ENCODE data around the gene JARID2.

The JARID2 gene

GRCh38 chr6:15355683-15356099 lies 109.8 kb downstream of the JARID2 start:
- DNase-seq (ENCODE audit: low read depth in 2 of 2): no peak

DNA sequence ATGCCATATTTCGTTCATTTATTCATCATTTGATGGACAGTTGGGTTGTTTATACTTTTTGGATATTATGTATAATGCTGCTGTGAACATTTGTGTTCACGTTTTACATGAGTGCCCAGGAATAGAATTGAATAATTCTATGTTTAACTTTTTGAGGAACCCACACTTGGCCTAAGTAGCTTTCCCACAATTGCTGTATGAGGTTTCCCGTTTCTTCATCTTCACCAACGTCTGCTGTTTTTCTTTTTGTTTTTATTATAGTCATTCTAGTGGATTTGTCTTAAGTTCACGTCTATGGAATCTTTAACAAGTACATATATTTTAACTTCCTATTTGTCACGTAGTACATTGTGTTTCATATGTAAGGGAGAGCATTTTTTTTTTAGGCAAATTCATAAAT lies 110.3 kb downstream of the JARID2 start:
- no peak for DNase-seq (ENCODE audit: low read depth in 2 of 2)

GRCh38 chr6:15356937-15357336 lies 111.1 kb downstream of the JARID2 start:
- no peak for DNase-seq (ENCODE audit: low read depth in 2 of 2)

DNA sequence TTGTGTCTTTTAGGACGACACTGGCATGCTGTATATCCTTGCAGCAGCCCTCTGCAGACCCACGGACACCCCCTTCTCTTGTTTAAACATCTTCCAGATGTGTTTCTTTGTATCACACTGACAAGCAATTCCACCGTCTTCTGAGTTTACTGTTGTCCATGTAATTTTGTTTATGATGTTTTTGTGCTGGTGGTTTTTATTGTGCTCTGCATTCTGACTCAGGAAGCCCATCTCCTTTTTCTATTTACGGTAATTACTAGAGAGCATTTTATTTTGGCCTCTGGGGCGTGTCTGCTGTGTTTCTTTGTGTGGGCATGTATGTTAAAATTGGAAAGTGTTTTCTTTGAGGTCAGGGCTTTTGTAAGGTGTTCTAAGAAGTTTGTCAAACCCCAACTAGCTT lies 111.9 kb downstream of the JARID2 start:
- no peak for DNase-seq (ENCODE audit: low read depth in 2 of 2)

- no peak for DNase-seq (ENCODE audit: low read depth in 2 of 2)
Measured at GRCh38 chr6:15358579-15359327, 112.9 kb downstream of the JARID2 start.

GRCh38 chr6:15359335-15359862 lies 113.5 kb downstream of the JARID2 start:
- DNase-seq (ENCODE audit: low read depth in 2 of 2): no peak

GRCh38 chr6:15360300-15360699 lies 114.4 kb downstream of the JARID2 start:
- DNase-seq (ENCODE audit: low read depth in 2 of 2): no peak

DNA sequence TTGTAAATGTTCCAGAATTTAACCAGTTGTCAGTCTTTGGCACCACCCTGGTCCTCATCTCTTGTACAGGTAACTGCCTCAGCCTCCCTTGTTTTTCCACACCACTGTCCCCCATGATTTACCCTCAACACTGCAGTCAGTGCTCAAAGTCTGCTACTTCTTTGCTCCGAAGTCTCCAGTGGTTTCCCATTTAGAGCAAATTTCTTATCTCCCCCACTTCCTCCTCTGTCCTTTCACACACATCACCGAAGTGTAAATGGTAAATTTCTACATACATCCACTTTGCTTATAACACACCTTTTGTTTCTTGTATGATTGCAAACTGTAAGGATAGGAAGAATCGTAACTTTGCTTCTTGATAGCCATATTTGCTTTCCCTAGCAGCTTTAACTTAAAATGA lies 115.3 kb downstream of the JARID2 start:
- no peak for DNase-seq (ENCODE audit: low read depth in 2 of 2)

DNA sequence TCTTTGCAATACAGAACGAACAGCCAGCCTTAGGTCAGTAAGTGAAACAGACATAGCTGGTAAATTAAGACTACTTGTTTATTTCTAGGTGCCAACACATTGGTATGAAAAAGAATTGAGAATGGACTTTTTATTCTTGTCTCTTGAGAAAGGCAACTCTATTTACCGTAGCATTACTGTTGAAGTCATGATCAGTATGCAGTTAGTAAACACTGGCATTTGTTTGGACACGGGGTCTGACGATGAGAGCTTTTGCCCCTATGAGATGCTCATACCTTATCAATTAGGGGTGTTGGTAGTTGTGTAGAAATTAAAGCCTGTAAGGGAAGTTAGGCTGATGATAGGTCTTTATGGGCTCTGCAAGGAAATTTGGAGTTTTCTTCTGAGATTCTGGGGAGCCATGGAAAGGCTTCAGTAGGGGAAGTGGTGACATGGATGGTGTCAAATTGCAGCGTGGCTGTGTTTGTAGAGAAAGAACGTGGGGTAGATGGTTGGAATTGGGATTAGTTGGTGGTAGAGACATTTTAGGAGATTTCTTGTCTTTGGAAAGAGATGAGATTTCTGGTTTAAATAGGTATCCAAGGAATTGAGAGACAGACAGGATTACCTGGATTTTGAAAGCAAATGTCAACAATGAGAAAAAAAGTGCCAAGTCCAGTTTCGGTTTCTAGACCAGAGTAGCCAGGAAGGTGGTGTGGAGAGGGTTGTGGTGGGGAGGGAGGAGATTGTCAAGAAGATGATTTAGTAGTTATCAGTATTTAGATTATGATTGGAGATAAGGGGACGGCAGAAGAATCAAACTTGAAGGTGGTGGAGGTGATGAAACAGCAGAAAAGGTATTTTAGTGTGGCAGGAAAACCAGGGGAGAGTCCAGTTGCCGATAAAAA lies 116.6 kb downstream of the JARID2 start:
- no peak for DNase-seq (ENCODE audit: low read depth in 2 of 2)

DNA sequence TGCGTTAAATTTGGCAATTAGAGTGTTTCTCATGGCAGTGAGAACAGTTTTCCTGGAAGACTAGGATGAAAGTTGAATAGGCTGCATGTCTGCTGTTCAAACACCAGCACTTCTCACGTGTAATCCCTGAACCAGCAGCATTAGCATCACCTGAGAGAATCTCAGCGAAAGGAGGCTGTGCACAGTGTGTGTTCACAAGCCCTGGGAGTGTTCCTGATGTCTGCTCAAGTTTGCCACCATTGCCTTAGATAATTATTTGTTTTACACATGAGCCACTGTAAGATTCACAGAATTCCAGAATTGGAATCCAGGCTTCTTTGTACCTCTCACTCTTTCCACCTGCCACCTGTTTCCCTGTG lies 117.3 kb downstream of the JARID2 start:
- DNase-seq (ENCODE audit: low read depth in 2 of 2): no peak

DNA sequence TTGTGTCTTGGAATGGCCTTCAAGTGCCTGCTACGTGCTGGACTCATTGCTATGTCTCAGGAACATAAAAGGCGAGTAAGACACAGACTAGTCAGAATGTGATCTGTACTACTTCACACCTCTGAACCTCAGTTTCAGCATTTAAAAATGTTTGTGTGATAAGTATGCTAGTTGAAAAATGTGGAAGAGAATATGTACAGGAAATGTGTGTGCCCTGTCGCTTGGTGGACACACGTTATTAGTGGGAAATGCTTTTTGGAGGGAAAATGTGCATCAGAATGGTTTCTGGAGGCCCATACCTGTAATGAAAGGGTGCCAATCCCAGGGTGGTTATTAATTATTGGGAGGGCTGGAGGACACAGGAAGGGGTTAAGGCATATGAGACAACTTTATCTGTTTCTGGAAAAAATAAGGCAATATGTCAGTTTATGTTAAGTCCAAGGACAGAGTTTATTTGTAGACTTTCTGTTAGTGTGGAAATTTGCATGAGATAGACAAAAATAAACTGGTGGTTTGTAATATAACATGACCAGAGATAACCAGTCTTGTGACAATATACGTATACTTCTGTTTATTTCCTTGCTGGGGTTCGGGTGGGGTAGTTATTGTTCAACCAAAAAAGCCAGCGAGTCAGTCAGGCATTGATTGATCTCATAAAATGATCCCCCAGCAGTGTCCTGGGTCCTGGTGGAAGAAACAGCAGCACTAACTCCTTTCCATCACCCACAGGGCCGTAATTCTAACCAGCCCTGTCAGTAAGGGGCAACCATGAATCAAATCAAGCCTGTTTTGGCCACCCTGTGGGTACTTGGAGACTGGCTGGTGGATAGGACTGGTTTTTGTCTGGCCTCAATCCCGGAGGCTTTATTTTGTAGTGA lies 117.9 kb downstream of the JARID2 start:
- DNase-seq (ENCODE audit: low read depth in 2 of 2): no peak

- DNase-seq (ENCODE audit: low read depth in 2 of 2): no peak
Measured at GRCh38 chr6:15364401-15365037, 118.7 kb downstream of the JARID2 start.

- peak in 1 of 2 donors; percentile 22 for DNase-seq (ENCODE audit: low read depth in 2 of 2)
Measured at GRCh38 chr6:15365273-15365687, 119.4 kb downstream of the JARID2 start.

DNA sequence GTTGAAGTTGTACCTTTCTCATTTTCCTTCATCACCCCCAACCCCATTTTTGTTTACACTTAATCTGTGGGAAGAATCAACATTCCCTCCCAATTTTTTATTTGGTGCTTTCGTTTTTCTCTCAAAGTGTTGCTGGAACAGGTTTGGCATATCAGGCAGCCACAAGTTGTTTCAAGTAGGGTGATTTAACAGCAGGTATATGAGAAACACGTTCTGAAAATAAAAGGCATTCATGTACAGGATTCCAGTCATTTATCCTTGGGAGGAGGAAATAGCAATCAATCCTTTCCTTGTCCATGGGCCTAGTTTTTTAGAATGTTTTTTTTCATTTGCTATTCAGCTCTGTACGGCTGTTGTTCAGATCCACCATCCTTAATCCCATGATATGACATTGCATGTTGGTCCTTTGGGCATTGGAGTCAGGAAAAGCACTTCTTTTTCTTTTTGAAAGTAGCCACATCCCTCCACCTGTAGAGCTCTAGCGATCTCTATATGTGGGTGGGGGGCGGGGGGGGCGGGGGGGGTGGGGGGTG lies 120.2 kb downstream of the JARID2 start:
- no peak for DNase-seq (ENCODE audit: low read depth in 2 of 2)

DNA sequence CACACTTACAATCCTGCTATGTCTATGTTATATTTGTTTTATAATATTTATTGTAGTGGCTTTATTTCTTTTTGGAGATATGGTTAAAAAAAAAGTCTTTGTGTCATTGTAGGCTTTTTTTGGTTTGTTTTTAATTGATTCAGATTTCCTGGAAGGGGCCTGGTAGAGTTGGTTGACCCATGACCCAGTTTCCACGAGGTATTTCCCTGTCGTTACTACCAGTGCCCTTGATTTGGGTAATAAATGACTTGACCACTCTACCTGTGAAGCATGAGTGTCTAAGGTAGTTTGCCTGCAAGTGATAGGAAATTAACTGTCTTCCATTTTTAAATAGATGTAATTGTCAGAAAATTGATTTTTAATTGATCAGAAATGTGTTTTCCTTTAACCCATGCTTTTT lies 121.0 kb downstream of the JARID2 start:
- DNase-seq (ENCODE audit: low read depth in 2 of 2): no peak

DNA sequence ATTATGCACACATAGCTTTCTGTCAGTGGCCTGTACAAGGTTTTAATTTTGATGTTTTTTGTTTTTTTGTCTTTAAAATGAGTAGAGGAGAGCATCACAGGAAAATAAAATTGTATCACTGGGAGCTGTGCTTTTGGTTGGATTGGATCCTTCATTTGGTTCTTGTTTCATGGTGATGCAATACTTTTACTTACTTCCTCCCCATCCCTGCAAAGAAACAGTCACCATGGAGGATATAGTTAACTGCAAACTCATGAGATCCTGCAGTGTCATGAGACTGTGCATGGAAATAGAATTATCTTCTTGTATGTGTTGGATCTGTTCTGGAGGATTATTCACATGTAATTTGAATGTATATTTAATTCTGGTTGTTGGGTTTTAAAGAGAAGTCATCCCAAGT lies 122.3 kb downstream of the JARID2 start:
- DNase-seq (ENCODE audit: low read depth in 2 of 2): no peak

GRCh38 chr6:15368873-15369272 lies 123.0 kb downstream of the JARID2 start:
- DNase-seq (ENCODE audit: low read depth in 2 of 2): no peak

GRCh38 chr6:15369838-15370237 lies 124.0 kb downstream of the JARID2 start:
- no peak for DNase-seq (ENCODE audit: low read depth in 2 of 2)

- no peak for DNase-seq (ENCODE audit: low read depth in 2 of 2)
Measured at GRCh38 chr6:15370733-15371671, 125.1 kb downstream of the JARID2 start.

DNA sequence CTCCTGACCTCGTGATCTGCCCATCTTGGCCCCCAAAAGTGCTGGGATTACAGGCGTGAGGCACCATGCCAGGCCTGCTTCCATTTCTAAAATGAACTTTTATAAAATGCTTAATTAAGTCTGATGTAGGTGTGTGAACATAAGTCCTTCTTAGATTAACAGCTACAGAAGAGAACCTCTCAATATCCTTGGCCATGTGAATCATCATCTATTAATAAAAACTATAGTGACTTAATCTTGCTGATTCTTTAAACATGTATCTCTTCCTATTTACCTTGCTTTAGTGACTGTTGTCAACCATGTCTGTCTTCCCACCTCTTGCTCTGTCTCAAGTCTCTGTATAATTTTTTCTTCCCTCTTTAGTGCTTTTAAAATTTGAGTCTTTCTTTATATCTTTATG lies 127.1 kb downstream of the JARID2 start:
- DNase-seq (ENCODE audit: low read depth in 2 of 2): no peak
